Lung (tissue), 12 donors: ENCODE measurements around the gene GLA. TPM values are rescaled to one million over a fixed set of nuclear protein-coding genes. Genes with fewer than 3 reads are reported as not detected.

ENCODE experiments used
- ATAC-seq: fragments of 200-7000 bp; cut with Tn5 transposase; one replicate; pipeline ENCODE4 v1.9.1; 2020; ENCODE audit warnings: moderate number of reproducible peaks; ENCODE audit not compliant: insufficient read depth, low FRiP score
- DNase-seq, 3 donors: peaks; one replicate each; pipeline ENCODE4 v3.0.0-alpha.2; 2013 to 2017
- H3K27ac ChIP-seq, 2 donors: one replicate each; pipeline ENCODE4 v1.5.1; 2013; ENCODE audit warnings: mild to moderate bottlenecking in 2 of 2, moderate library complexity in 2 of 2, control low read depth in 1 of 2, inconsistent platforms in 1 of 2, low read depth in 1 of 2, low read length in 1 of 2
- H3K27me3 ChIP-seq, 3 donors: one replicate each; pipeline ENCODE4 v1.5.1; 2013; ENCODE audit warnings: low read length in 2 of 3; ENCODE audit not compliant: control insufficient read depth in 3 of 3, insufficient read depth in 3 of 3
- H3K36me3 ChIP-seq, 4 donors: one replicate each; pipeline ENCODE4 v1.5.1; 2013; ENCODE audit warnings: low read length in 4 of 4, mild to moderate bottlenecking in 1 of 4, moderate library complexity in 1 of 4; ENCODE audit not compliant: control insufficient read depth in 4 of 4, insufficient read depth in 4 of 4
- H3K4me1 ChIP-seq, 5 donors: one replicate each; pipeline ENCODE4 v1.5.1; 2013; ENCODE audit warnings: low read length in 5 of 5, mild to moderate bottlenecking in 2 of 5, moderate library complexity in 1 of 5; ENCODE audit not compliant: control insufficient read depth in 5 of 5, insufficient read depth in 5 of 5
- H3K4me3 ChIP-seq: one replicate; pipeline ENCODE4 v1.5.1; 2013; ENCODE audit warnings: mild to moderate bottlenecking, control low read depth, moderate library complexity
- H3K9ac ChIP-seq, 2 donors: one replicate each; pipeline ENCODE4 v1.5.1; 2013; ENCODE audit warnings: low read length in 2 of 2, control low read depth in 1 of 2; ENCODE audit not compliant: insufficient read depth in 1 of 2
- H3K9me3 ChIP-seq, 4 donors: one replicate each; pipeline ENCODE4 v1.5.1; 2013; ENCODE audit warnings: low read length in 3 of 4, mild to moderate bottlenecking in 1 of 4, moderate library complexity in 1 of 4; ENCODE audit not compliant: control insufficient read depth in 4 of 4, insufficient read depth in 3 of 4
- WGBS, 2 donors: extraction: QIAGEN DNeasy Blood & Tissue Kit; methylation state at CpG; one replicate each; pipeline ENCODE4 v1.1.7; 2013; 5-methylcytosine and 5-hydroxymethylcytosine counted together
- polyA plus RNA-seq, 2 donors: library from polyadenylated mRNA; stranded (reverse); fragments of 200-250 nt; gene quantifications; one replicate each; pipeline ENCODE4 v1.2.1, GENCODE V29; 2013
- total RNA-seq, 2 donors: library from RNA; depleted of rRNA in 1 of 2; stranded (reverse); fragments of >200 nt in 1 of 2; gene quantifications; one replicate each; pipeline ENCODE4 v1.2.1, GENCODE V29; 2014 to 2021
- TF ChIP-seq, protein P1 (sequence below): IDR thresholded peaks from 2 replicates; pipeline ENCODE4 v1.5.1; 2012; ENCODE audit warnings: mild to moderate bottlenecking; ENCODE audit errors: control extremely low read depth, extremely low read depth
- donor health status: control.
- donor health status: control.
- donor health status: Bipolar disorder and iron deficiency.
- donor health status: healthy.
- donor health status: DM: yes; HTN: yes; CAD: no.

The GLA gene
- total and polyA plus RNA-seq, 4 donors, result 26.4 to 55.7 (median 47.2) TPM

DNA sequence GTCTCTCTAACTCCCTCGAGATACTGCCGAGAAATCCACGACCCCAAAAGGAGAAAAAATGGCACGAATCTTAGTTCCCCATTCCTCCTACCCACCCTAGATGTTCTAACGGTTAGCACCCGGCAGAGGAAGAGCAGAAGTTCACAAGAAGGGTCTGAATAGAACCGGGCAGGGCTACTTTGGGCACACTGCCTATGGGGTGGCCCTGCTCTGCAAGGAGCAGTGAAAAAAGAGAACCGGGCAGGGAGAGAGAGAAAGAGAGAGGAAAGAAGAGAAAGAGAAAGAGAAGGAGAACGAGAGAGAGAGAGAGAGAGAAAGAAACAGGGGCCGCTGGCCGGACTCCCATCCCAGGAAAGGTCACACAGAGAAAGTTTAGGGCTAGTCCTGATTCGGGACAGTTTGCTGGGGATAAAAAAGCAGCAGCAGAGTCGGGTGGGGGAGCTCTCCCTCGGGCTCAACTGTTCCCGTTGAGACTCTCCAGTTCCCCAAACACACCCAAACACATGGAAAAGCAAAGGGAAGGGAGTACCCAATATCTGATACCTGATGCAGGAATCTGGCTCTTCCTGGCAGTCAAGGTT, 468 bp downstream of the GLA start:
- H3K4me3 ChIP-seq, result peak overlapping the region; percentile 41
- H3K9ac ChIP-seq, result peak overlapping the region; percentile 96 to 99
- H3K4me1 ChIP-seq, result peaks cover 0 to 10% (median 4%) of the 10 kb centered on the region in 5 donors
- H3K9me3 ChIP-seq, result no peaks in the 10 kb centered on the region
- DNase-seq (peak; percentile 16 to 56 (median 45)), ATAC-seq (no peak)
- H3K27me3 ChIP-seq, result peaks cover 0 to 3% (median 0%) of the 10 kb centered on the region in 3 donors
- WGBS, 2 donors, result 0 to 26% methylated on average over 14 to 15 of the region's 15 CpGs
- peaks cover 0 to 2% (median 0%) of the 10 kb centered on the region in 4 donors for H3K36me3 ChIP-seq
- peak overlapping the region; percentile 67 to 90 for H3K27ac ChIP-seq
- TF ChIP-seq, protein P1, sequence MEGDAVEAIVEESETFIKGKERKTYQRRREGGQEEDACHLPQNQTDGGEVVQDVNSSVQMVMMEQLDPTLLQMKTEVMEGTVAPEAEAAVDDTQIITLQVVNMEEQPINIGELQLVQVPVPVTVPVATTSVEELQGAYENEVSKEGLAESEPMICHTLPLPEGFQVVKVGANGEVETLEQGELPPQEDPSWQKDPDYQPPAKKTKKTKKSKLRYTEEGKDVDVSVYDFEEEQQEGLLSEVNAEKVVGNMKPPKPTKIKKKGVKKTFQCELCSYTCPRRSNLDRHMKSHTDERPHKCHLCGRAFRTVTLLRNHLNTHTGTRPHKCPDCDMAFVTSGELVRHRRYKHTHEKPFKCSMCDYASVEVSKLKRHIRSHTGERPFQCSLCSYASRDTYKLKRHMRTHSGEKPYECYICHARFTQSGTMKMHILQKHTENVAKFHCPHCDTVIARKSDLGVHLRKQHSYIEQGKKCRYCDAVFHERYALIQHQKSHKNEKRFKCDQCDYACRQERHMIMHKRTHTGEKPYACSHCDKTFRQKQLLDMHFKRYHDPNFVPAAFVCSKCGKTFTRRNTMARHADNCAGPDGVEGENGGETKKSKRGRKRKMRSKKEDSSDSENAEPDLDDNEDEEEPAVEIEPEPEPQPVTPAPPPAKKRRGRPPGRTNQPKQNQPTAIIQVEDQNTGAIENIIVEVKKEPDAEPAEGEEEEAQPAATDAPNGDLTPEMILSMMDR, result no peak

DNA sequence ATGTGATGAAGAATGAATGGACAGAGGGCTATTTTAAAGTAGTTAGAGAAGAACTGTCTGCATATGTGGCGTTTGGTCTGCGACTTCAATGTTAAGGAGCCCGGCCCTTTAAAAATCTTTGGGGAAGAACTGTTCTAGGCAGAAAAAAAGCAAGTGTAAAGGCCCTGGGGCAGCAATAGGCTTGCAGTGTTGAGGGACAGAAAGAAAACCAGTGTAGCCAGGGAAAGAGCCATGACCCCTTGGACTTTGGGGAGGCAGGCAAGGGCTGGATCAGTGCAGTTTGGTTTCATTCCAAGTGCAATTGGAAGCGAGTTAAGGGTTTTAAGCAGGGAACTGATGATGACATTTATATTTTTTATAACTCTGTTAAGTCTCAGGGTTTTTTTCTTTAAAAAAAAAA, 7.9 kb downstream of the GLA start:
- Histone ChIP-seq H3K9me3 (no peaks in the 10 kb centered on the region), H3K9ac (no peak overlapping the region), H3K27ac (no peak overlapping the region), H3K36me3 (peaks cover 0 to 2% (median under 1%) of the 10 kb centered on the region in 4 donors), H3K4me3 (no peak overlapping the region), H3K27me3 (peaks cover 0 to 5% (median 0%) of the 10 kb centered on the region in 3 donors), H3K4me1 (no peaks in the 10 kb centered on the region)
- no peak for DNase-seq
- ATAC-seq, result no peak
- TF ChIP-seq, protein P1, result no peak
- 87 to 92% methylated on average over 4 of the region's 4 CpGs for WGBS, 2 donors

DNA sequence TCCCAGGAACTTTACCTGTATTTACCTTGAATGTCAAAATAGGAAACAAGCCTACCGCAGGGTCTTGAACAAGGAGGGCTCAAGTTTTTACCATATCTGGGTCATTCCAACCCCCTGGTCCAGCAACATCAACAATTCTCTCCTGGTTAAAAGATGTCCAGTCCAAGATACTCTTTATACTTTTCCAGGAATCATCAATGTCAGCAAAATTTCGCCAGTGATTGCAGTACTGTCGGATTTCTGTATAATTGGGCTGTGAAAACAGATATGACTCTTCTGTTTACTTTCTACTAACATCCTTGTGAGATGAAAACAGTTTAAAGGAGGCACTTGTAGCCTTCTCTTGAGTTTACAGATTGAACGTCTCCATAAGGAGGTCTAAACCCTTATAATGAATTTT, 9.0 kb downstream of the GLA start:
- ATAC-seq, result no peak
- no peak for DNase-seq
- Histone ChIP-seq H3K4me3 (no peak overlapping the region), H3K9me3 (no peaks in the 10 kb centered on the region), H3K9ac (no peak overlapping the region), H3K36me3 (peaks cover 0 to 2% (median under 1%) of the 10 kb centered on the region in 4 donors), H3K27me3 (peaks cover 0 to 5% (median 0%) of the 10 kb centered on the region in 3 donors), H3K4me1 (no peaks in the 10 kb centered on the region), H3K27ac (no peak overlapping the region)
- WGBS, 2 donors, result 70 to 95% methylated on average over 4 of the region's 4 CpGs
- TF ChIP-seq, protein P1, result no peak
